H9 (cell line): Measurements from ENCODE around the gene TBC1D5. TPM values are rescaled to one million over a fixed set of nuclear protein-coding genes. Genes with fewer than 3 reads are reported as not detected.

Source experiments
- DNase-seq: peaks from one replicate; pipeline ENCODE4 v3.0.0-alpha.2; 2017
- H2AFZ ChIP-seq: one replicate; pipeline ENCODE4 v1.6.1; 2013; ENCODE audit warnings: mild to moderate bottlenecking, low read length, control low read depth, moderate library complexity
- H2AK5ac ChIP-seq: 2 replicates; pipeline ENCODE4 v1.6.1; 2013; ENCODE audit warnings: low read length, control low read depth, mixed read lengths; ENCODE audit not compliant: insufficient read length
- H2BK120ac ChIP-seq: one replicate; pipeline ENCODE4 v1.6.1; 2013; ENCODE audit warnings: low read depth, mild to moderate bottlenecking, low read length, control low read depth, inconsistent platforms; ENCODE audit not compliant: poor library complexity, severe bottlenecking
- H2BK12ac ChIP-seq: 2 replicates; pipeline ENCODE4 v1.6.1; 2013; ENCODE audit warnings: low read length, control low read depth, mixed read lengths, low read depth; ENCODE audit not compliant: insufficient read length
- H2BK15ac ChIP-seq: 2 replicates; pipeline ENCODE4 v1.6.1; 2013; ENCODE audit warnings: low read depth, low read length, control low read depth
- H2BK20ac ChIP-seq: one replicate; pipeline ENCODE4 v1.6.1; 2013; ENCODE audit warnings: low read depth, mild to moderate bottlenecking, low read length, control low read depth, inconsistent platforms; ENCODE audit not compliant: poor library complexity, severe bottlenecking
- H2BK5ac ChIP-seq: 2 replicates; pipeline ENCODE4 v1.6.1; 2013; ENCODE audit warnings: low read length, control low read depth, mixed read lengths; ENCODE audit not compliant: insufficient read length
- H3K14ac ChIP-seq: 2 replicates; pipeline ENCODE4 v1.6.1; 2013; ENCODE audit warnings: low read length, control low read depth; ENCODE audit not compliant: insufficient read depth
- H3K18ac ChIP-seq: 2 replicates; pipeline ENCODE4 v1.6.1; 2013; ENCODE audit warnings: low read depth, mild to moderate bottlenecking, mixed read lengths, low read length, control low read depth; ENCODE audit not compliant: insufficient read length
- H3K23ac ChIP-seq: 2 replicates; pipeline ENCODE4 v1.6.1; 2013; ENCODE audit warnings: low read length, control low read depth, mixed read lengths, low read depth; ENCODE audit not compliant: insufficient read length
- H3K23me2 ChIP-seq: 2 replicates; pipeline ENCODE4 v1.6.1; 2013; ENCODE audit warnings: low read depth, mild to moderate bottlenecking, mixed read lengths, low read length, control low read depth; ENCODE audit not compliant: insufficient read length, poor library complexity, severe bottlenecking
- H3K27ac ChIP-seq: 2 replicates; pipeline ENCODE4 v1.5.1; 2013; ENCODE audit warnings: low read length, control low read depth, mixed read lengths, low read depth; ENCODE audit not compliant: insufficient read length
- H3K27me3 ChIP-seq: 2 replicates; pipeline ENCODE4 v1.6.1; 2013; ENCODE audit warnings: low read length, control low read depth, inconsistent platforms; ENCODE audit not compliant: insufficient read depth
- H3K4ac ChIP-seq: 2 replicates; pipeline ENCODE4 v1.6.1; 2013; ENCODE audit warnings: low read depth, mild to moderate bottlenecking, control low read depth, inconsistent platforms, low read length, moderate library complexity
- H3K4me1 ChIP-seq: 2 replicates; pipeline ENCODE4 v1.6.1; 2013; ENCODE audit warnings: low read length, control low read depth, inconsistent platforms; ENCODE audit not compliant: insufficient read depth
- H3K4me2 ChIP-seq: 2 replicates; pipeline ENCODE4 v1.6.1; 2013; ENCODE audit warnings: low read length, control low read depth, mixed read lengths; ENCODE audit not compliant: insufficient read length, insufficient read depth
- H3K56ac ChIP-seq: 2 replicates; pipeline ENCODE4 v1.6.1; 2013; ENCODE audit warnings: low read depth, mild to moderate bottlenecking, mixed read lengths, low read length, control low read depth; ENCODE audit not compliant: insufficient read length
- H3K79me1 ChIP-seq: 2 replicates; pipeline ENCODE4 v1.6.1; 2013; ENCODE audit warnings: low read depth, mild to moderate bottlenecking, moderate library complexity, low read length, control low read depth, inconsistent platforms; ENCODE audit not compliant: insufficient read depth, poor library complexity, severe bottlenecking
- H3K79me2 ChIP-seq: 2 replicates; pipeline ENCODE4 v1.6.1; 2013; ENCODE audit warnings: low read length, control low read depth, inconsistent platforms; ENCODE audit not compliant: insufficient read depth
- H3K9ac ChIP-seq: 2 replicates; pipeline ENCODE4 v1.6.1; 2013; ENCODE audit warnings: low read length, control low read depth, mixed read lengths; ENCODE audit not compliant: insufficient read length; ENCODE audit errors: extremely low read depth
- H3K9me3 ChIP-seq: one replicate; pipeline ENCODE4 v1.6.1; 2013; ENCODE audit warnings: low read depth, low read length, inconsistent platforms; ENCODE audit not compliant: control insufficient read depth
- H3T11ph ChIP-seq: one replicate; pipeline ENCODE4 v1.6.1; 2013; ENCODE audit warnings: mild to moderate bottlenecking, low read length, control low read depth, inconsistent platforms
- H4K20me1 ChIP-seq: one replicate; pipeline ENCODE4 v1.6.1; 2013; ENCODE audit not compliant: control insufficient read depth, insufficient read length, insufficient read depth
- H4K5ac ChIP-seq: 2 replicates; pipeline ENCODE4 v1.6.1; 2013; ENCODE audit warnings: low read depth, mild to moderate bottlenecking, mixed read lengths, low read length, control low read depth; ENCODE audit not compliant: insufficient read length
- H4K8ac ChIP-seq: replicated peaks from 2 replicates; pipeline ENCODE4 v1.6.1; 2013; ENCODE audit warnings: low read length, control low read depth, mixed read lengths, low read depth; ENCODE audit not compliant: insufficient read length
- H4K91ac ChIP-seq: 2 replicates; pipeline ENCODE4 v1.6.1; 2013; ENCODE audit warnings: low read depth, mild to moderate bottlenecking, moderate library complexity, mixed read lengths, low read length, control low read depth; ENCODE audit not compliant: insufficient read length
- H3K27ac Mint-ChIP-seq, 3 experiments: 2 replicates in 2 of 3; 3 replicates in 1 of 3; pipeline ENCODE4 v1.8.0; 2020 to 2021; ENCODE audit warnings: mixed read lengths in 3 of 3, mild to moderate bottlenecking in 1 of 3, moderate library complexity in 1 of 3
- H3K27me3 Mint-ChIP-seq: 2 replicates; pipeline ENCODE4 v1.8.0; 2021; ENCODE audit warnings: low read depth, mild to moderate bottlenecking, moderate library complexity, mixed read lengths
- H3K36me3 Mint-ChIP-seq, 3 experiments: 2 replicates in 2 of 3; 3 replicates in 1 of 3; pipeline ENCODE4 v1.8.0; 2020 to 2021; ENCODE audit warnings: low read depth in 3 of 3, mixed read lengths in 3 of 3; ENCODE audit not compliant: insufficient read depth in 1 of 3
- H3K4me1 Mint-ChIP-seq, 2 experiments: 2 replicates each; pipeline ENCODE4 v1.8.0; 2020; ENCODE audit warnings: mixed read lengths in 2 of 2
- H3K4me3 Mint-ChIP-seq, 2 experiments: 2 replicates in 1 of 2; 3 replicates in 1 of 2; pipeline ENCODE4 v1.8.0; 2020 to 2021; ENCODE audit warnings: mild to moderate bottlenecking in 2 of 2, mixed read lengths in 2 of 2, moderate library complexity in 1 of 2
- H3K9me3 Mint-ChIP-seq, 2 experiments: 2 replicates in 1 of 2; 3 replicates in 1 of 2; pipeline ENCODE4 v1.8.0; 2020; ENCODE audit warnings: mild to moderate bottlenecking in 2 of 2, mixed read lengths in 2 of 2, moderate library complexity in 1 of 2
- WGBS: extraction: QIAGEN DNeasy Blood & Tissue Kit; methylation state at CpG from one replicate; pipeline ENCODE4 v1.1.7; 2013; ENCODE audit warnings: missing lambda C conversion rate, low lambda C conversion rate, mixed read lengths; ENCODE audit not compliant: insufficient read length; ENCODE audit errors: extremely low coverage; 5-methylcytosine and 5-hydroxymethylcytosine counted together
- total RNA-seq: library from RNA; stranded (reverse); gene quantifications from 2 replicates; pipeline ENCODE4 v1.2.1, GENCODE V29; 2021
- TF ChIP-seq, protein P1 (sequence below): fragments of 200-600 bp; sonication (generic); conservative IDR thresholded peaks from 3 replicates; pipeline ENCODE4 v1.8.0; 2021; ENCODE audit warnings: antibody characterized with exemption, mild to moderate bottlenecking

The TBC1D5 gene
- total RNA-seq, 1 experiment from 2014 or later, result 25.0 TPM

DNA sequence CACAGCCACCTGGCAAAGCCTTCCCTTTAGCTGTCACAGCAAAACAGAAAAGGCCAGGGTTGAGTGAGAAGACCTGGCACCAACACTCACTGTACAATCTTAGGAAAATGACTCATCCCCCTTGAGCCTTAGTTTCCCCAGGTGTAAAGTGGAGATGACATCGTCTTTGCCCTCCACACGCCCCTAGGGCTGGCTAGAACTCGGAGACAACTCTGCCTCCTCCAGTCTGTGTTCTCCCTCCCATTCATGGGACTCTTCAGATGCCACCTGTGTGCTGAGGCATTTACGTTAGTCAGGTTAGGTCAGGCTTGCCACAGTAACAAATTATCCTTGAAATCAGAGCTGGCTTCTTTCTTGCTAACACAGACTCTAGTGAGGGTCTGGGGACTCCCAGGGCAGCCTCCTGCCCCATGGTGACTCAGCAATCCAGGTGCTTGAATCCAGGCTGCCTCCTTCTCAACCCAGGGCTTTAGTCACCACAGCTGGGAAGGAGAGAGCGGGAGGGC, 605.1 kb downstream of the TBC1D5 start:
- Histone ChIP-seq H2AK5ac (no peak overlapping the region), H4K5ac (no peak overlapping the region), H3K14ac (no peak overlapping the region), H3K4me2 (no peak overlapping the region), H3K4me1 (no peaks in the 10 kb centered on the region; the same call in 1 of the 2 replicates), H4K8ac (no peak overlapping the region), H2BK12ac (no peak overlapping the region), H3K27ac (no peak overlapping the region), H4K20me1 (no peaks in the 10 kb centered on the region), H3K9me3 (no peaks in the 10 kb centered on the region), H3K79me1 (no peaks in the 10 kb centered on the region), H3K27me3 (no peaks in the 10 kb centered on the region), H2BK5ac (no peak overlapping the region), H2AFZ (no peak overlapping the region), H3T11ph (no peak overlapping the region), H3K79me2 (no peaks in the 10 kb centered on the region), H2BK15ac (no peak overlapping the region), H3K4ac (no peak overlapping the region), H2BK20ac (no peak overlapping the region), H3K56ac (no peak overlapping the region), H3K9ac (no peak overlapping the region), H3K23me2 (no peaks in the 10 kb centered on the region), H4K91ac (no peak overlapping the region), H3K18ac (no peak overlapping the region), H3K23ac (no peak overlapping the region), H2BK120ac (no peak overlapping the region)
- WGBS, result no CpG with 5 or more reads among the region's 5 CpGs
- Mint-ChIP-seq H3K9me3 (peaks cover 0 to 4% of the 10 kb centered on the region in 2 experiments; a peak in 1 of 5 replicates), H3K27me3 (peaks cover 3% of the 10 kb centered on the region), H3K27ac (no peak overlapping the region), H3K4me3 (no peak overlapping the region), H3K4me1 (peaks cover 13 to 15% of the 10 kb centered on the region in 2 experiments), H3K36me3 (no peaks in the 10 kb centered on the region)
- DNase-seq, result no peak
- TF ChIP-seq, protein P1, sequence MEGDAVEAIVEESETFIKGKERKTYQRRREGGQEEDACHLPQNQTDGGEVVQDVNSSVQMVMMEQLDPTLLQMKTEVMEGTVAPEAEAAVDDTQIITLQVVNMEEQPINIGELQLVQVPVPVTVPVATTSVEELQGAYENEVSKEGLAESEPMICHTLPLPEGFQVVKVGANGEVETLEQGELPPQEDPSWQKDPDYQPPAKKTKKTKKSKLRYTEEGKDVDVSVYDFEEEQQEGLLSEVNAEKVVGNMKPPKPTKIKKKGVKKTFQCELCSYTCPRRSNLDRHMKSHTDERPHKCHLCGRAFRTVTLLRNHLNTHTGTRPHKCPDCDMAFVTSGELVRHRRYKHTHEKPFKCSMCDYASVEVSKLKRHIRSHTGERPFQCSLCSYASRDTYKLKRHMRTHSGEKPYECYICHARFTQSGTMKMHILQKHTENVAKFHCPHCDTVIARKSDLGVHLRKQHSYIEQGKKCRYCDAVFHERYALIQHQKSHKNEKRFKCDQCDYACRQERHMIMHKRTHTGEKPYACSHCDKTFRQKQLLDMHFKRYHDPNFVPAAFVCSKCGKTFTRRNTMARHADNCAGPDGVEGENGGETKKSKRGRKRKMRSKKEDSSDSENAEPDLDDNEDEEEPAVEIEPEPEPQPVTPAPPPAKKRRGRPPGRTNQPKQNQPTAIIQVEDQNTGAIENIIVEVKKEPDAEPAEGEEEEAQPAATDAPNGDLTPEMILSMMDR, result no peak
